GM12878 (cell line): ENCODE results near the gene ARTN. TPM values are rescaled to one million over a fixed set of nuclear protein-coding genes. Genes with fewer than 3 reads are reported as not detected.

Source experiments
- EGR1 ChIP-seq, 2 experiments: IDR thresholded peaks; 1 replicate in 1 of 2; 2 replicates in 1 of 2; pipeline ENCODE4 v1.6.1; 2011 to 2012; ENCODE audit warnings: low read depth in 2 of 2, low read length in 2 of 2, borderline replicate concordance in 1 of 2, mild to moderate bottlenecking in 1 of 2, moderate library complexity in 1 of 2
- FOS ChIP-seq: IDR thresholded peaks from 3 replicates; pipeline ENCODE4 v1.6.1; 2011; ENCODE audit warnings: borderline replicate concordance; ENCODE audit not compliant: insufficient read length; ENCODE audit errors: extremely low read depth
- IKZF2 ChIP-seq, 2 experiments: fragments of 450-650 bp; IDR thresholded peaks; 2 replicates each; pipeline ENCODE4 v1.6.1; 2017; ENCODE audit warnings: mild to moderate bottlenecking in 2 of 2, moderate library complexity in 2 of 2
- IRF5 ChIP-seq: fragments of 450-650 bp; IDR thresholded peaks from 2 replicates; pipeline ENCODE4 v1.6.1; 2017; ENCODE audit warnings: borderline replicate concordance
- MAX ChIP-seq: IDR thresholded peaks from 2 replicates; pipeline ENCODE4 v1.6.1; 2012; ENCODE audit warnings: low read depth, low read length, improper control_type of control experiment
- MXI1 ChIP-seq: fragments of 150-350 bp; IDR thresholded peaks from 2 replicates; pipeline ENCODE4 v1.6.1; 2011; ENCODE audit warnings: low read depth, mild to moderate bottlenecking, inconsistent platforms, low read length, improper control_type of control experiment
- NR2C1 ChIP-seq: fragments of 450-650 bp; IDR thresholded peaks from 2 replicates; pipeline ENCODE4 v1.6.1; 2017; ENCODE audit warnings: antibody characterized with exemption, mild to moderate bottlenecking, moderate library complexity
- PML ChIP-seq: IDR thresholded peaks from 2 replicates; pipeline ENCODE4 v1.6.1; 2012; ENCODE audit warnings: low read length, inconsistent platforms
- POLR2A ChIP-seq: IDR thresholded peaks from 2 replicates; pipeline ENCODE4 v1.6.1; 2011; ENCODE audit warnings: low read depth, mild to moderate bottlenecking, low read length
- RB1 ChIP-seq: fragments of 450-650 bp; formaldehyde crosslinking; IDR thresholded peaks from 2 replicates; pipeline ENCODE4 v1.6.1; 2017; ENCODE audit warnings: mild to moderate bottlenecking, borderline replicate concordance
- RCOR1 ChIP-seq: conservative IDR thresholded peaks from 2 replicates; pipeline ENCODE4 v1.6.1; 2012; ENCODE audit warnings: low read depth, low read length, improper control_type of control experiment
- RFX5 ChIP-seq: IDR thresholded peaks from 2 replicates; pipeline ENCODE4 v1.6.1; 2011; ENCODE audit warnings: low read depth, low read length, improper control_type of control experiment
- RUNX3 ChIP-seq: IDR thresholded peaks from 2 replicates; pipeline ENCODE4 v1.6.1; 2012; ENCODE audit warnings: low read length, inconsistent platforms
- STAT3 ChIP-seq: IDR thresholded peaks from 2 replicates; pipeline ENCODE4 v1.6.1; 2011; ENCODE audit warnings: low read depth, low read length, improper control_type of control experiment
- TCF12 ChIP-seq: IDR thresholded peaks from 2 replicates; pipeline ENCODE4 v1.6.1; 2011; ENCODE audit warnings: low read depth, mild to moderate bottlenecking, low read length
- YY1 ChIP-seq: IDR thresholded peaks from 2 replicates; pipeline ENCODE4 v1.6.1; 2011; ENCODE audit warnings: low read depth, mild to moderate bottlenecking, low read length
- ZNF622 ChIP-seq: fragments of 450-650 bp; IDR thresholded peaks from 2 replicates; pipeline ENCODE4 v1.6.1; 2017; ENCODE audit warnings: mild to moderate bottlenecking, inconsistent platforms
- polyA plus RNA-seq, 11 experiments: library from polyadenylated mRNA; depleted of rRNA in 4 of 11; unstranded in 6 of 11; stranded (reverse) in 5 of 11; fragments of >200 nt; fragmentation: Nextera tagmentation in 4 of 11; fragmentation: Illumina TruSeq in 1 of 11; extraction: Ambion mirVana in 4 of 11; extraction: Trizol in 1 of 11; gene quantifications; 1 replicate in 1 of 11; 2 replicates in 10 of 11; pipeline versions ENCODE4 v1.2.1 to v1.2.3, GENCODE V29; 2011 to 2016; ENCODE audit warnings: inconsistent platforms in 2 of 11, missing spikeins in 2 of 11, low read depth in 1 of 11
- total RNA-seq, 4 experiments: library from RNA; depleted of rRNA in 3 of 4; stranded (reverse); fragments of >200 nt in 3 of 4; fragmentation: Illumina TruSeq in 1 of 4; extraction: Trizol in 1 of 4; gene quantifications; 2 replicates each; pipeline versions ENCODE4 v1.2.1 to v1.2.3, GENCODE V29; 2013 to 2021
- TF ChIP-seq, protein P1 (sequence below): fragments of 450-650 bp; formaldehyde crosslinking; IDR thresholded peaks from 2 replicates; pipeline ENCODE4 v1.5.0; 2022; ENCODE audit warnings: mild to moderate bottlenecking, missing genetic modification characterization
- TF ChIP-seq, protein P2 (sequence below): fragments of 450-650 bp; IDR thresholded peaks from 2 replicates; pipeline ENCODE4 v1.6.1; 2016; ENCODE audit warnings: mild to moderate bottlenecking
- TF ChIP-seq, protein P3 (sequence below): fragments of 150-350 bp; IDR thresholded peaks from 2 replicates; pipeline ENCODE4 v1.6.1; 2014; ENCODE audit warnings: mild to moderate bottlenecking, low read depth, low read length
- TF ChIP-seq, protein P4 (sequence below): IDR thresholded peaks from 2 replicates; pipeline ENCODE4 v1.6.1; 2012; ENCODE audit warnings: low read depth, low read length, improper control_type of control experiment

ARTN gene
- total and polyA plus RNA-seq, 10 of the 15 experiments (the other 5 are each of a cell fraction or from before 2014, with no cell fraction given): 0.06 to 2.1 (median 0.34) TPM; not detected in 1

- TF ChIP-seq IRF5: peak; percentile 97
- peak; percentile 99 for TF ChIP-seq RB1
- TF ChIP-seq, protein P1, sequence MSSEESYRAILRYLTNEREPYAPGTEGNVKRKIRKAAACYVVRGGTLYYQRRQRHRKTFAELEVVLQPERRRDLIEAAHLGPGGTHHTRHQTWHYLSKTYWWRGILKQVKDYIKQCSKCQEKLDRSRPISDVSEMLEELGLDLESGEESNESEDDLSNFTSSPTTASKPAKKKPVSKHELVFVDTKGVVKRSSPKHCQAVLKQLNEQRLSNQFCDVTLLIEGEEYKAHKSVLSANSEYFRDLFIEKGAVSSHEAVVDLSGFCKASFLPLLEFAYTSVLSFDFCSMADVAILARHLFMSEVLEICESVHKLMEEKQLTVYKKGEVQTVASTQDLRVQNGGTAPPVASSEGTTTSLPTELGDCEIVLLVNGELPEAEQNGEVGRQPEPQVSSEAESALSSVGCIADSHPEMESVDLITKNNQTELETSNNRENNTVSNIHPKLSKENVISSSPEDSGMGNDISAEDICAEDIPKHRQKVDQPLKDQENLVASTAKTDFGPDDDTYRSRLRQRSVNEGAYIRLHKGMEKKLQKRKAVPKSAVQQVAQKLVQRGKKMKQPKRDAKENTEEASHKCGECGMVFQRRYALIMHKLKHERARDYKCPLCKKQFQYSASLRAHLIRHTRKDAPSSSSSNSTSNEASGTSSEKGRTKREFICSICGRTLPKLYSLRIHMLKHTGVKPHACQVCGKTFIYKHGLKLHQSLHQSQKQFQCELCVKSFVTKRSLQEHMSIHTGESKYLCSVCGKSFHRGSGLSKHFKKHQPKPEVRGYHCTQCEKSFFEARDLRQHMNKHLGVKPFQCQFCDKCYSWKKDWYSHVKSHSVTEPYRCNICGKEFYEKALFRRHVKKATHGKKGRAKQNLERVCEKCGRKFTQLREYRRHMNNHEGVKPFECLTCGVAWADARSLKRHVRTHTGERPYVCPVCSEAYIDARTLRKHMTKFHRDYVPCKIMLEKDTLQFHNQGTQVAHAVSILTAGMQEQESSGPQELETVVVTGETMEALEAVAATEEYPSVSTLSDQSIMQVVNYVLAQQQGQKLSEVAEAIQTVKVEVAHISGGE: no peak
- no peak for TF ChIP-seq RCOR1
- TF ChIP-seq FOS: no peak
- TF ChIP-seq EGR1 (IDR thresholded peaks at IDR 0.05; ENCODE audit: borderline replicate concordance in 1 of 2, low read depth in 2 of 2, low read length in 2 of 2): peak in 1 of 2 experiments; percentile 82; a peak in 1 of 3 replicates
- peak; percentile 62 to 73 for TF ChIP-seq IKZF2 (IDR thresholded peaks at IDR 0.05)
- TF ChIP-seq TCF12: no peak
- TF ChIP-seq, protein P2, sequence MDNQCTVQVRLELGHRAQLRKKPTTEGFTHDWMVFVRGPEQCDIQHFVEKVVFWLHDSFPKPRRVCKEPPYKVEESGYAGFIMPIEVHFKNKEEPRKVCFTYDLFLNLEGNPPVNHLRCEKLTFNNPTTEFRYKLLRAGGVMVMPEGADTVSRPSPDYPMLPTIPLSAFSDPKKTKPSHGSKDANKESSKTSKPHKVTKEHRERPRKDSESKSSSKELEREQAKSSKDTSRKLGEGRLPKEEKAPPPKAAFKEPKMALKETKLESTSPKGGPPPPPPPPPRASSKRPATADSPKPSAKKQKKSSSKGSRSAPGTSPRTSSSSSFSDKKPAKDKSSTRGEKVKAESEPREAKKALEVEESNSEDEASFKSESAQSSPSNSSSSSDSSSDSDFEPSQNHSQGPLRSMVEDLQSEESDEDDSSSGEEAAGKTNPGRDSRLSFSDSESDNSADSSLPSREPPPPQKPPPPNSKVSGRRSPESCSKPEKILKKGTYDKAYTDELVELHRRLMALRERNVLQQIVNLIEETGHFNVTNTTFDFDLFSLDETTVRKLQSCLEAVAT: peak; percentile 49; the same call in 1 of the 2 replicates
- TF ChIP-seq PML: peak; percentile 43; the same call in 1 of the 2 replicates
- TF ChIP-seq RFX5: 0 out of 2 replicates have a peak, but pooled peaks have one; percentile 12
- peak; percentile 94 for TF ChIP-seq MXI1
- TF ChIP-seq STAT3: no peak
- peak; percentile 37 for TF ChIP-seq RUNX3
- TF ChIP-seq NR2C1: peak; percentile 69
- TF ChIP-seq, protein P3, sequence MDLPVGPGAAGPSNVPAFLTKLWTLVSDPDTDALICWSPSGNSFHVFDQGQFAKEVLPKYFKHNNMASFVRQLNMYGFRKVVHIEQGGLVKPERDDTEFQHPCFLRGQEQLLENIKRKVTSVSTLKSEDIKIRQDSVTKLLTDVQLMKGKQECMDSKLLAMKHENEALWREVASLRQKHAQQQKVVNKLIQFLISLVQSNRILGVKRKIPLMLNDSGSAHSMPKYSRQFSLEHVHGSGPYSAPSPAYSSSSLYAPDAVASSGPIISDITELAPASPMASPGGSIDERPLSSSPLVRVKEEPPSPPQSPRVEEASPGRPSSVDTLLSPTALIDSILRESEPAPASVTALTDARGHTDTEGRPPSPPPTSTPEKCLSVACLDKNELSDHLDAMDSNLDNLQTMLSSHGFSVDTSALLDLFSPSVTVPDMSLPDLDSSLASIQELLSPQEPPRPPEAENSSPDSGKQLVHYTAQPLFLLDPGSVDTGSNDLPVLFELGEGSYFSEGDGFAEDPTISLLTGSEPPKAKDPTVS: peak; percentile 65; the same call in 1 of the 2 replicates
- no peak for TF ChIP-seq ZNF622
- TF ChIP-seq, protein P4, sequence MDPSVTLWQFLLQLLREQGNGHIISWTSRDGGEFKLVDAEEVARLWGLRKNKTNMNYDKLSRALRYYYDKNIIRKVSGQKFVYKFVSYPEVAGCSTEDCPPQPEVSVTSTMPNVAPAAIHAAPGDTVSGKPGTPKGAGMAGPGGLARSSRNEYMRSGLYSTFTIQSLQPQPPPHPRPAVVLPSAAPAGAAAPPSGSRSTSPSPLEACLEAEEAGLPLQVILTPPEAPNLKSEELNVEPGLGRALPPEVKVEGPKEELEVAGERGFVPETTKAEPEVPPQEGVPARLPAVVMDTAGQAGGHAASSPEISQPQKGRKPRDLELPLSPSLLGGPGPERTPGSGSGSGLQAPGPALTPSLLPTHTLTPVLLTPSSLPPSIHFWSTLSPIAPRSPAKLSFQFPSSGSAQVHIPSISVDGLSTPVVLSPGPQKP: peak; percentile 70
- peak; percentile 40 for TF ChIP-seq YY1
- peak; percentile 95 for TF ChIP-seq POLR2A
- TF ChIP-seq MAX: peak; percentile 92
Measured at GRCh38 chr1:43946236-43947060, 12.8 kb downstream of the ARTN start, which contains the start of gene IPO13 (continued).
